Activated CD4-positive, alpha-beta T cell treated with anti-CD3 and anti-CD28 coated beads, Interleukin-2, amount 50 U/mL, for 16 hours (primary cell): ENCODE results near the gene ARID4A.
A peak's percentile ranks its signal among the peaks of the same experiment; 100 is the strongest.
"Not testable (repeated sequence)": the region's sequence is repeated elsewhere in the genome, so short reads cannot be mapped to it uniquely, and the experiment has no call there.

Experiments used
- DNase-seq: peaks from one replicate; pipeline ENCODE4 v3.0.0-alpha.2; 2020

ARID4A gene

DNA sequence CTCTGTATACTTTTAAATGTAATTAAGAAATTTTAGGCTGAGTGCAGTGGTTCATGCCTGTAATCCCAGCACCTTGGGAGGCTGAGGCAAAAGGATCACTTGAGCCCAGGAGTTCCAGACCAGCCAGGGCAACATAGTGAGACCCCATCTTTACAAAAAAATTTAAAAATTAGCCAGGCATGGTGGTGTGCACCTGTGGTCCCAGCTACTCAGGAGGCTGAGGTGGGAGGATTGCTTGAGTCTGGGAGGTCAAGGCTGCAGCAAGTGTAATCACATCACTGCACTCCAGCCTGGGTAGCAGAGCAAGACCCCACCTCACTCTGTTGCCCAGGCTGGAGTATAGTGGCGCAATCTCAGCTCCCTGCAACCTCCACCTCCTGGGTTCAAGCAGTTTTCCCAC lies 63.9 kb downstream of the ARID4A start:
- not testable (repeated sequence) for DNase-seq

DNA sequence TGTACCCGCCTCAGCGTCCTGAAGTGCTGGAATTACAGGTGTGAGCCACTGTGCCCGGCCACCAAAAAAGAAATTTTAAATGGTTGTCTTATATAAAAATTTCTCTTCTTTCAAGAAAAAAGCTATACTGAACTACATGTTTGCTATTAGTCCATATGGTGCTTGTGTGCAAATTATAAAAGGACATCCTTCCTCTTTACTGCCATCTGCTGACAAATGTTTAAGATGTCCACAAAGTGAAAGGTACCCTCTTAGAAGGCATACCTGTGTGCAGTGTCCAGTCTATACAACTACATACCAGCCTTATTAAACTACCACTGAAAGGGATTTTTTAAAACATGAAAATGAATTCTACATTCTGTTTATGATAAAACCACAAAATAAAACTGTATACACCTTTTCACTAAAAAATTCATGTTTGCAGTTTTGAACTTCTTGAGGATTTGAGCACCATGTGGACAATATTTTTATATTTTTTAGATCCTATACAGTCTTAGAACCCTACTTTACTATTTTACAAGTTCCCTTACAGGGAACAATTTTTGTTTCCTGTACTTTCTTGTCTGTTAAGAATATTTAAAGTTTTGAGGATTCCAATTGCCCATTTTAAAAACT lies 64.5 kb downstream of the ARID4A start:
- DNase-seq, result peak; percentile 22

DNA sequence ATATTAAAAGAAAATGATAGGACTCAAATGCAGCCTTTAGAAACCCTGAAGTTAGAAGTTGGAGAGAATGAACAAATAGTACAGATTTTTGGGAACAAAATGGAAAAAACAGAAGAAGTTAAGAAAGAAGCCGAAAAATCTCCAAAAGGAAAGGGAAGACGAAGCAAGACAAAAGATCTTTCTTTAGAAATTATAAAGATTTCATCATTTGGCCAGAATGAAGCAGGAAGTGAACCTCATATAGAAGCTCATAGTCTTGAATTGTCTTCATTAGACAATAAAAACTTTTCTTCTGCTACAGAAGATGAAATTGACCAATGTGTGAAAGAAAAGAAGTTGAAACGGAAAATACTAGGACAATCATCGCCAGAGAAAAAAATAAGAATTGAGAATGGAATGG lies 66.0 kb downstream of the ARID4A start:
- DNase-seq, result no peak

DNA sequence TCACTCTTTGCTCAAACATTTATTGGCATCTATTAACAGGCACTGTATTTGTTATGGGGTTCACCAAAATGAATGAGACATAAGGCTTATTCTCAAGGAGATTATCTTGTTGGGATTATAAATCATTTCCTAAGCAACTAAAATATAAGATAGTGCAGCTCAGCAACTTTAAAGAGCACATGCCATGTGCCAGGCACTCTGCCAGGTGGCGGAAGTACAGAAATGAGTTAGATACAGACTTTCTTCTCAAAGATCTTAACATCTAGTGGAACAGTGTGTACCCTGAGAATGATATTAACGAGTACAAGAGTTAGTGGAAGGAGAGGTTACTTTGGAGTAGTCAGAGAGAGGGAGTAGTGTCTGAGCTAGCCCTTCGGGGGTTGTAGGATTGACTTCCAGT lies 68.9 kb downstream of the ARID4A start:
- no peak for DNase-seq

DNA sequence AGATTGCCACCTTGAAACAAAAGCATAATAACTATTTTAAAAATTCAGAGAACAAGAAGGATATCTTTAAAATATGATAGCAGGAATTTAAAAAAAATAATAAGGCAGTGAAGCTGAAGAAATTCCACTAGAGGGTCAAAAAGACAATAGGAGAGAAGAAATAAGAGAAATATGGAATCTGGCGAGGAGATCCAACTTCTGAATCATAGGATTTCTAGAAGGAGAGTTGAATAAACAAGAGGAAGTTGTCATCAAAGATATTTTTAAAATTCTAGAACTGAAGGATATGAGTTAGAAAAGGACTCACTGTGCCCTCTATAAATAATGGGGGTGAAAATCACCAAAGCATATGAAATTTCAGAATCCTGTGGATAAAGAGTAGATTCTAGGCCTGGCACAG lies 70.6 kb downstream of the ARID4A start:
- no peak for DNase-seq

DNA sequence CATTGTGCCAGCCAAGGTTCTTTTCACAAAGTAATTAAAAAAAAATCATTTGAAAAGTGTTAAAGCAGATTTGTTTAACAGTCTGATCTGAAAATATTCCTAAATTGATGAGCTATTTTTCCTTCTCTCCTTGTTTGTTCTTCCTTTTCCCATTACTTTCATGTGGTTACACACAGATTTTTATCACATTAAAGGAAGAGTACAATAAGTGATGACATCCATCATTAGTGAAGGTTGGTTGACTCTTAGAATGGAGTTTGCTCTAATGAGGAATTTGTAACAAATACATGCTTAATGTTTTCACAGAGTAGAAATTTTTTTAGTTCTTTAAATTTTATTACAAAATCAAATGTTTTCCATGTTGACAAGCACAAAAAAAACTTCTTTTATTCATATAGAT lies 78.4 kb downstream of the ARID4A start:
- DNase-seq, result no peak

DNA sequence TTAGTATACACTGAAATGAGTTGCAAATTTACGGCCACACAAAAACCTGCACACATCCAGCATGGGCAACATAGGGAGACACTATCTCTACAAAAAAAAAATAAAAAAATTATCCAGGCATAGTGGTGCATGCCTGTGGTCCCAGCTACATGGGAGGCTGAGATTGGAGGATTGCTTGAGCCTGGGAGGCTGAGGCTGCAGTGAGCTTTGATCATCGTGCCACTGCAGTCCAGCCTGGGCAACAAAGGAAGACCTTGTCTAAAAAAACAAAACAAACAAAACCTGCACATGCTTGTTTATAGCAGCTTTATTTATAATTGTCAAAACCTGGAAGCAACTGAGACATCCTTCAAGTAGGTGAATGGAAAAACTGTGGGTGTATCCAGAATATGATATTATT lies 92.5 kb downstream of the ARID4A start:
- DNase-seq, result no peak

DNA sequence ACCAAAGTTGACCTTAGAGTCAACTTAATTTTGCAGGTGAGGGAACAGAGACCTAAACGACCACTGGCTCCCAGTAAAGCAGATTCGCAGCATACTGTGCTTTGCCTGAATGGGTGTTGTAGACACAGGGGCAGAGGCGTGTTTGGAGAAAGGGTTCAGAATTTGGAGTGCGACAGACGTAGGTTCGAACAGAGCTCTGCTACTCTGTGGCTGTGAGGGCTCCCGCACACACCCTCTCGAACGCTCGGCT lies 97.1 kb downstream of the ARID4A start:
- no peak for DNase-seq

DNA sequence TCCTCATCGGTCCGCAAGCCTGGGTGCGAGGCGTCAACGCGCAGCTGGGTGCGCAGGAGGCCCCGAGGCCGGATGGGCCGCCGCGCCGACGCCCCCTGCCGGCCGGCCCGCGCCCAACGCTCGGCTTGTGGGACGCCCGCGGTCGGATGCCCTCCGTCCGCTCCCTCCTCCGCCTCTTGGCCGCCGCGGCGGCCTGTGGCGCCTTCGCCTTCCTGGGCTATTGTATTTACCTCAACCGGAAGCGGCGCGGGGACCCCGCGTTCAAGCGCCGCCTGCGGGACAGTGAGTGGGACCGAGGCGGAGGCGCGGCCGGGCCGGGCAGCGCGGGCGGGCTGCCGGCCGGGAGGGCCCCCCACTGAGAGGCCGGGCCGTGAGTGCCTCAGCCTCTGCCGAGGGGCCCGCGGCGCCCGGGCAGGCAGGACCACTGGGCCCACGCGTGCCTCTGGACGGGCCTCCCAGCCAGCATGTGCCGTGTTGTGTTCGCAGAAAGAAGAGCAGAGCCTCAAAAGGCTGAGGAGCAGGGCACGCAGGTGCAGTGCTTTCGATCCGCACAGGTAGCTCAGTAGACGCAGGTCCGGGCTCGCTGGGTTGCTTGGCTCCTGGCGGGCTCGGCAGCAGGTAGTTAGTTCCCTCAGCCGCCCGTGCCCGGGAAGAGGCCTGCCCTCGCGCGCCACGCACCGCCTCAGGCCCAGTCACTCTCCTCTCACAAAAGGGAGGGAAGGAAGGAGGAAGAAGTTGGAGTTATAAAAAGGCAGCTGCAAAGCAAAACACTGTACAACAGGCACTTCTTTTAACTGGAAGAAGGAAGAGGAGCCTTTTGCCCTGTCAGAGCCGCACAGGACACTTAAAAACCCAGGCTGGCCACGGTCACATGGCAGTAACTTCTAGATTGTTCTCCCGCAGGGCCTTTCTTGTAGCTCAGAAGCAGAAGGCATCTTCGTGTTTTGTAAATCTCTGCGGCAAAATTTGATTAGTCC lies 97.7 kb downstream of the ARID4A start, which contains the start of gene TOMM20L:
TOMM20L (plus strand) TSS at position 119 of the 977 bp plus-strand sequence; CDS start at position 147, 28 bp downstream.
- DNase-seq, result peak; percentile 79

DNA sequence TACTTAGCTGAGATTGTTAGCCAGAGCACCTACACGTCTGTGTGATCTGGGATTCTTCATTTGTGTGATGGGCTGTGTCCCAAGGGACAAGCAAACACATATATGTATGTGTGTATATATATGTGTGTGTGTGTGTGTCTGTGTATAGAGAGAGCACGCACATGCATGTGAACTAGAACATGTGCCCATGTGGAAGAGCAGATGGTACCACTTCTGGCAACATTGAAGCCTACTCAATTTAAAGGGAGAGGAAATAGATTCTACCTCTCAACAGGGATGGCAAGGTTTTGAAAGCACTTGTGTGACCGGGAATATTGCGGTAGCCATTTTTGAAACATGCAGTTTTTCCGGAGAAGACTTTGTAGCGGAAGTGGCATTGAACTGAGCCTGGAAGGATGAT lies 98.8 kb downstream of the ARID4A start:
- DNase-seq, result no peak

DNA sequence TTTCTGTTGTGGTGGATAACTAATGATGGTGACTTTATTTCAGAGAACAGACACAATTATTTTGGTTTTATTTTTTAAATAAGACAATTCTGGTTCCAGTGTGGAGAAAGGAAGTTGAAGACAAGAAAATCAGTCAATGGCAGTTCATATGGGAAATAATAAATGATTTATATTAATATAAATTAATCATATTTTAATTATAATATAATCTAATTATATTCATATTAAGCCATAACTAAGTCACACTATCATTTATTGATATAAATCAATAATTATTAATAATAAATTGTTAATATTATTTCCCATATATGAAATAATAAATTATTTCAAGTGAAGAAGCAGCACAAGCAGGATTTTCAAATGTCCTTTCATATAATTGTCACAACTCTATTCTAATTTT lies 100.1 kb downstream of the ARID4A start:
- DNase-seq, result no peak

DNA sequence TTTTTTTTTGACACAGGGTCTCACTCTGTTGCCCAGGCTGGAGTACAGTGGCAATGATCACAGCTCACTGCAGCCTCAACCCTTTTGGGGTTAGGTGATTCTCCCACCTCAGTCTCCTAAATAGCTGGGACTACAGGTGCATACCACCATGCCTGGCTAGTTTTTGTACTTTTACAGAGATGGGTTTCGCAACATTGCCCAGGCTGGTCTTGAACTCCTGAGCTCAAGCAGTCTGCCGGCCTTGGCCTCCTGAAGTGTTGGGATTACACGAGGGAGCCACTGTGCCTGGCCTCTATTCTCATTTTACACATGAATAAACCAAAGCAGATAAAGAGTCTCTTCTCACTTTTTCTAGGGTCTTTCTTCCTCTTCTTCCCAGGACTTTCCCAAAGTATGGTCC lies 100.5 kb downstream of the ARID4A start:
- DNase-seq, result no peak

DNA sequence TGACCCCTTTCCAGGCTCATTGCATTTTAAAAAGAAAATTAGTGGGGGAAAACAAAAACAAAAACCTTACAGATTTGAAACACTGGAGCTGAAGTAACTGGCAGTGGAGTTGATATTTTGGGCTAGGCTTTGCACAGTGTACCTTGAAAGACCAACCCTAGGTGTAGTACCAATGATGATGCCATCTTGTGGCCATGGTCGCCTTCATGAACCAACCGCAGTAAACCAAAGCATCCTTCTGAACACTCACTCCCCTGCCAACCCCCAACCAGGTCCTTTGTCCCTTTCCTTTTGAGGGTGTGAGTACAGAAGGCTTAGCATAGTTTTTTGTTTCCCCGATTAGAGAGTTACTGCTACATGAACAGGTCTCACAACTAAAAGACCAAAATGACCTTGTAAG lies 103.2 kb downstream of the ARID4A start:
- peak; percentile 8 for DNase-seq

DNA sequence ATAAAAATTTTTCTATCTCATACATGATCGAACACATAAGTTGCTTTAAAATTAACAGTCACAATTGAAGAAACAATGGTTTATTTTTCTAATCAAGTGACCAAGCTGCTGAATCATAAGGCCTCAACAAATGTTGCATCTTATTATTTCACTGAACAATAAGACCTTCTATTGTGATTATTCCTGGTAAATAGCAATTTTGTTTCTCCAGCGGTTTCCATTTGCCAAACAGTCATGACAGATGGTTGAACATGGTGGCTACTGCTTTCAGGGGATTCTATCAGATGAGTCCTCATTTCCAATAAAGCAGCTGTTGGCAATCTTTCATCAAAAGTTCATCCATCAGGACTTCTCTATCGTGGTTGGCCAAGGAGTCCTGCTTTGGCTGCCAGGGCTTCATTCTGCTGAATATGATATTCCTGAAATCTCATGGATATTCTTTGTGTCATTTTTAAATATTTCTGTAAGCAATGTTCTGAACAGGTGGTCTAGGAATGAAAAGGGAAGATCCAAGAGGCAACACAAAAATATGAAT lies 110.4 kb downstream of the ARID4A start:
- DNase-seq, result no peak

DNA sequence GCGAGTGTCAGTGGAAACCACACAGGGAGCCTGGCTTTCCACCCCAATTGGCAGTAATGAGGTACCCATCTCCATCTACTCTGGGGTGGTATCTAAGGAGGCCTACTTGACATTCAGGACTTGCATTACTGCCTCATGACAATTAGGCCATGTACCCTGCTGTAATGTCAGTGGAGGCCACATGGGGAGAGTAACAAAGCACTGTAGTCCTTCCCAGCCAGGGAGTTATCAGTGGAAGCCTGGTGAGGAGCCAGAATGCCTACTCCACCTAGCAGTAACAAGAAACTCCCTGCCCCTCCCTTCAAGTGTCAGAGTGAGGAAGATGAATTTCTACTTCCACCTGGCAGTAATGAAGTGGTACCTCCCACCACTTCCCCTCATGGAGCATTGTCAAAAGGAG lies 116.5 kb downstream of the ARID4A start:
- DNase-seq, result no peak

DNA sequence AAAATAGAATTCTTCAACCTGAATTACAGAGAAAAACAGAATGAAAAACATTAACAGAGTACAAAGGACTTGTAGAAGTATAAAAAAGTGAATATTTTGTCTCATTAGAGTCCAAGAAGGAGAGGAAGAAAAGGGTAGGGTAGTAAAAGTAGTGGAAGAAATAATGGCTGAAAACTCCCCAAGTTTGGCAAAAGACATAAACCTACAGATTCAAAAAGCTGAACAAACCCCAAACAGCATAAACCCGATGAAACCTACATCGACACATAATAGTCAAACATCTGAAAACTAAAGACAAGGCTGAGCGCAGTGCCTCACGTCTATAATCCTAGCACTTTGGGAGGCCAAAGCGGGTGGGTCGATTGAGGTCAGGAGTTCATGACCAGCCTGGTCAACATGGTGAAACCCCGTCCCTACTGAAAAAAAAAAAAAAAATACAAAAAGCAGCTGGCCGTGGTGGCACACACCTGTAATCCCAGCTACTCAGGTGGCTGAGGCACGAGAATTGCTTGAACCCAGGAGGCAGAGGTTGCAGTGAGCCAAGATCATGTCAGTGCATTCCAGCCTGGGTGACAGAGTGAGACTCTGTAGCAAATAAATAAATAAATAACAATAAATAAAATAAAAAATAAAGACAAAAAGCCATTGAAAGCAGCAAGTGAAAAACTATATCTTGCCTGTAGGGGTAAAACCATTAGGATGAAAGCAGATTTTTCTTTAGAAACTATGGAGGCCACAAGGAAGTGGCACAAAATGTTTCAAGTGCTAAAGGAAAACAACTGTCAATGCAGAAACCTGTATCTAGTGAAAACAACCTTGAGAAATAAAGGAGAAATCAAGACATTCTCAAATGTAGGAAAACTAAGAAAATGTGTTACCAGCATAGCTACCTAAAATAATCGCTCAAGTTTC lies 117.5 kb downstream of the ARID4A start:
- DNase-seq, result no peak

DNA sequence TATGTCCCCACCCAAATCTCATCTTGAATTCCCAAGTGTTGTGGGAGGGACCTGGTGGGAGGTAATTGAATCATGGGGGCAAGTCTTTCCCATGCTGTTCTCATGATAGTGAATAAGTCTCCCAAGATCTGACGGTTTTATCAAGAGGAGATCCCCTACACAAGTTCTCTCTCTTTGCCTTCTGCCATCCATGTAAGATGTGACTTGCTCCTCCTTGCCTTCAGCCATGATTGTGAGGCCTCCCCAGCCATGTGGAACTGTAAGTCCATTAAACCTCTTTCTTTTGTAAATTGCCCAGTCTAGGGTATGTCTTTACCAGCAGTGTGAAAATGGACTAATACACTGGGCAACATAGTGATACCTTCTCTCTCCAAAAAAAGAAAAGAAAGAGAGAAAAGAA lies 118.6 kb downstream of the ARID4A start:
- DNase-seq, result not testable (repeated sequence)
